ENCODE data around the gene SZT2.

SZT2 gene

DNA sequence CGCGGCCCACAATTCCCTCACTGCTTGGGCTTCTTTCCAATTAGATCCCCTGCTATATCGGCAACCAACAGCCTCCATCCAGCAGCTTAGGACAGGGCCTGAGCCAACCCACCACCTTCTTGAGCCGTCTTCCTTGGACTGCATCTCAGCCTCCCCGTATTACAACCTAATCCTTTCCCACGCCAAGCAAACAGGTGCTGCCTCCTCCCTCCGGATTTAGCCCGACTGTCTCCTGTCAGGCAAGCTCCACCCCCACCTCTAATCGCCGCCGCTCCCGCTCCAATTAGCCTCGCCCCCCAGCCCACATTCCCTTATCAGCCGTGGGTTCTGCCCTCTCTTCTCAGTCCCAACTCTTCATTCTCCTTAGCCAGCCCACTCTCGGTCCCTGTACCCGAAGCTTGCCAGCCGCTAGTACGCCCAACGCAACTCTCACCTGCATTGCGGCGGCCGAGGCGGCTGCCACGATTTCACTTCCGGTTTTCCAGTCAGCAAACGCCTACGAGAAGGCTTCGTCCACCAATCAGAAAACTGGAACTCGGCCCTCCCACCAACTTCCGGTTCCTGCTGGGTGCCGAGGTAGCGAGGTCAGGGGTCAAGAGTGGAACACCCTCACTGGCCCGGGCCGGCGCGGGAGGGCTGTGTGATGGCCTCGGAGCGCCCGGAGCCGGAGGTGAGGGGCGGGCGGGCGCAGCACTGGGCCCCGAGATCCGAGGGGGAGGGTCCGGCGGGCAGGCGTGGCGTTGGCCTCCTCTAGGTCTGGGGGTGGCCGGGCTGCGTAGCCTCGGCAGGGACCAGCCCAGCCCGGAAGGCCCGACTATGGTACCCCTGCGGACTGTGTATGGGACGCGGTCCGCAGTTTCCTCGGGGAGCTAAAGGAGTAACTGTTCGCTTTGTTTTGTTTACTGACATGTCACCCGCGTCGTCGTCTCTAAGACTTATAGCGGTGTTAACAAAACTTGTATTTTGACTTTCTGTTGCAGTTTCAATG is at the start of gene SZT2, which contains the start of gene MED8:
TSS of gene SZT2 (plus strand) at position 574 of the 988 bp plus-strand sequence. CDS start at position 644, 70 bp downstream.
TSS of gene MED8 (minus strand) at position 475 of the 988 bp plus-strand sequence. CDS start at position 439, 36 bp downstream.
- Histone ChIP-seq H3K4me3 (ENCODE audit: low read length) (peak within 1 kb of the TSS; percentile 99), H3K9me3 (ENCODE audit: insufficient read depth, low read depth, low read length) (no peaks in the 10 kb centered on the region), H3K4me1 (ENCODE audit: insufficient read depth, low read length) (peaks cover 7% of the 10 kb centered on the region; the same call in 1 of the 2 replicates), H3K9ac (ENCODE audit: low read depth, low read length) (peak within 1 kb of the TSS; percentile 90), H3K27me3 (ENCODE audit: insufficient read depth, low read length) (no peaks in the 10 kb centered on the region), H3K36me3 (ENCODE audit: insufficient read depth, low read depth, low read length) (peaks cover 33% of the 10 kb centered on the region), H3K27ac (ENCODE audit: low read length) (peak within 1 kb of the TSS; percentile 55)

DNA sequence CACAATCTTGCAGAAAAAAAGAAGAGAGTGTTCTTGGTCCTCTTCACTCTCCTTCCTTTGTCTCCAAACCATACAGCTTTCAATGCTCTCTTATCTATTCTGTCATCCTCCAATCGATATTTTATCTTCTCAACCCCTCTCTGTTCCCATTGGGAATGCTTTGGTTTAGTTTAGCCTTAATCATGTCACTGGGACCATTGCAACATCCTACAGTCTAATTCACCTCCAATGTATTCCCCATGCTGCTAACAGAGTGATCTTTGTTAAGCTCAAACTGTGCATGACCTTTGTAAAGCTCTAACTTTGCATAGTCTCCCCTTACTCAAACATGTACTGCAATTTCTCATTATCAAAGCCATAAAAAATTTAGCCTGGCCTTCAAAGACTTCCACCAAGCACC is 49.1 kb upstream of the SZT2 start:
- Histone ChIP-seq H3K27me3 (ENCODE audit: insufficient read depth, low read length) (no peaks in the 10 kb centered on the region), H3K9me3 (ENCODE audit: insufficient read depth, low read depth, low read length) (no peaks in the 10 kb centered on the region), H3K36me3 (ENCODE audit: insufficient read depth, low read depth, low read length) (no peaks in the 10 kb centered on the region), H3K4me3 (ENCODE audit: low read length) (no peak overlapping the region), H3K9ac (ENCODE audit: low read depth, low read length) (no peak overlapping the region), H3K27ac (ENCODE audit: low read length) (no peak overlapping the region), H3K4me1 (ENCODE audit: insufficient read depth, low read length) (no peaks in the 10 kb centered on the region)

GRCh38 chr1:43344267-43344850 is 45.3 kb upstream of the SZT2 start:
- Histone ChIP-seq H3K4me1 (ENCODE audit: insufficient read depth, low read length) (peaks cover 5% of the 10 kb centered on the region; the same call in 1 of the 2 replicates), H3K9ac (ENCODE audit: low read depth, low read length) (no peak overlapping the region), H3K27ac (ENCODE audit: low read length) (no peak overlapping the region), H3K27me3 (ENCODE audit: insufficient read depth, low read length) (peaks cover 20% of the 10 kb centered on the region), H3K9me3 (ENCODE audit: insufficient read depth, low read depth, low read length) (no peaks in the 10 kb centered on the region), H3K4me3 (ENCODE audit: low read length) (no peak overlapping the region), H3K36me3 (ENCODE audit: insufficient read depth, low read depth, low read length) (no peaks in the 10 kb centered on the region)

DNA sequence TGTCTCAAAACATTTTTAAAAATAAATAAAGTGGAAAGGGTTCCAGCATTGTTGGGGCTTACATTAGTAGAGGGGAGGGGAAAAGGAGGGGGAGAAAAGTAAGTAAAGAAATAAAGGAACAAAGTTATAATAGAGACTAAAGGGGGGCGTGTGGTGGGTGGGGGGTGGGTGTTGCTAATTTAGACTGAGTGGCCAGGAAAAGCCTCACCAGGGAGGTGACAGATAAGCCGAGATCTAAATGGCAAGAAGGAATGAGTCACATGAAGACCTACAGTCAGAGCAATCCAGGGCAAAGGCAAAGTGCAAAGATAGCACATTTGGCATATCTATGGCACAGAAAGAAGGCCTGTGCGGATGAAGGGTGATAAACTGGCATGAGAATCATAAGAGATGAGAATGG is 44.6 kb upstream of the SZT2 start:
- Histone ChIP-seq H3K27ac (ENCODE audit: low read length) (no peak overlapping the region), H3K27me3 (ENCODE audit: insufficient read depth, low read length) (peaks cover 20% of the 10 kb centered on the region), H3K4me1 (ENCODE audit: insufficient read depth, low read length) (peaks cover 11% of the 10 kb centered on the region; the same call in 1 of the 2 replicates), H3K9me3 (ENCODE audit: insufficient read depth, low read depth, low read length) (no peaks in the 10 kb centered on the region), H3K4me3 (ENCODE audit: low read length) (no peak overlapping the region), H3K36me3 (ENCODE audit: insufficient read depth, low read depth, low read length) (no peaks in the 10 kb centered on the region), H3K9ac (ENCODE audit: low read depth, low read length) (no peak overlapping the region)

GRCh38 chr1:43346636-43347035 is 43.1 kb upstream of the SZT2 start:
- Histone ChIP-seq H3K27ac (ENCODE audit: low read length) (no peak overlapping the region), H3K9ac (ENCODE audit: low read depth, low read length) (no peak overlapping the region), H3K4me1 (ENCODE audit: insufficient read depth, low read length) (peaks cover 14% of the 10 kb centered on the region; the same call in 1 of the 2 replicates), H3K27me3 (ENCODE audit: insufficient read depth, low read length) (peaks cover 20% of the 10 kb centered on the region), H3K4me3 (ENCODE audit: low read length) (no peak overlapping the region), H3K36me3 (ENCODE audit: insufficient read depth, low read depth, low read length) (no peaks in the 10 kb centered on the region), H3K9me3 (ENCODE audit: insufficient read depth, low read depth, low read length) (no peaks in the 10 kb centered on the region)

DNA sequence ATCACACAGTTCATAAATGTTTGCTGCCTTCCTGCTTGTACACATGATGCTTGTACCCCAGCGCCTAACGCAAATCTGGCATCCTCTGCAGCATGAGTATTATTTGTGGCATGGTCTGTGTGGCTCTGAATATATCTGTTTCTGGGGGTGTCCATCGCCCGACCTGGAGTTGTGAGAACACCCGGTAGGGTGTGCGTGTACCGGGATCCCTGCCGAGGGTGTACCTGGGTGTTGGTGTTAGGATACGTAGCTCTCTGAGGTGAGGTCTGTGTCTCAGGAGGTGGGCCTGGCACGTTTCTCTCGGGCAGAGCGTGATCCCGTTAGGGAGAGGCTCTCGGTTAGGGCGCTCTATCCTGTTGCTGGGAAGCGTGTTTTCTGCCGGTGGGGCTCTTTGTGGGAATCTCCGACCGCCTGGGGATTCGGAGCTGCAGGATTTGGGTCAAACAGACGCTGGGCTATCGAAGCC is 41.3 kb upstream of the SZT2 start:
- Histone ChIP-seq H3K27me3 (ENCODE audit: insufficient read depth, low read length) (peaks cover 20% of the 10 kb centered on the region), H3K27ac (ENCODE audit: low read length) (no peak overlapping the region), H3K36me3 (ENCODE audit: insufficient read depth, low read depth, low read length) (no peaks in the 10 kb centered on the region), H3K9ac (ENCODE audit: low read depth, low read length) (peak overlapping the region; percentile 87), H3K4me3 (ENCODE audit: low read length) (peak overlapping the region; percentile 87), H3K4me1 (ENCODE audit: insufficient read depth, low read length) (peaks cover 14% of the 10 kb centered on the region; the same call in 1 of the 2 replicates), H3K9me3 (ENCODE audit: insufficient read depth, low read depth, low read length) (no peaks in the 10 kb centered on the region)

DNA sequence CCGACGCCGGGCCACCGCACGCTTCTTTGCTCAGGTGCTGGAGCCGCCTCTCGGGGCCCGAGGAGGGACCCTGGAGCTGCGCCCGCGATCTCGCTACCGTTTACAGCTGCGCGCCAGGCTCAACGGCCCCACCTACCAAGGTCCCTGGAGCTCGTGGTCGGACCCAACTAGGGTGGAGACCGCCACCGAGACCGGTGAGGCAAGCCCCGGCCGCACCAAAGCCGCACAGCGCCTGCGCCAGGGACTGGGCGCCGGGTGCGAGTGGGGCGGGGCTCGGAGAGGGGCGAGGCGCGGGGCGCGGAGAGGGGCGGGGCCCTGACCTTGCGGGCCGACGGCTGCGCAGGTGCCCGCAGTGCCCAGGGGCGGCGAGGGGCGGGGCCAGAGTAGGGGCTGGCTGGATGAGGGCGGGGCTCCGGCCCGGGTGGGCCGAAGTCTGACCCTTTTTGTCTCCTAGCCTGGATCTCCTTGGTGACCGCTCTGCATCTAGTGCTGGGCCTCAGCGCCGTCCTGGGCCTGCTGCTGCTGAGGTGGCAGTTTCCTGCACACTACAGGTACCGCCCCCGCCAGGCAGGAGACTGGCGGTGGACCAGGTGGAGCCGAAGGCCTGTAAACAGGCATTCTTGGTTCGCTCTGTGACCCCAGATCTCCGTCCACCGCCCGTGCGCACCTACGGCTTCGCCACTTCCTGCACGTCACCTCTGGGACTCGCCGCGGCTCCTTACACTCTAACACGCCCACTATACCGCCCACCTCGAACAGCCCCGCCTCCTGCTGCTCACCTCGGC is 40.7 kb upstream of the SZT2 start:
- Histone ChIP-seq H3K9me3 (ENCODE audit: insufficient read depth, low read depth, low read length) (no peaks in the 10 kb centered on the region), H3K9ac (ENCODE audit: low read depth, low read length) (peak overlapping the region; percentile 87), H3K27me3 (ENCODE audit: insufficient read depth, low read length) (peaks cover 20% of the 10 kb centered on the region), H3K4me1 (ENCODE audit: insufficient read depth, low read length) (peaks cover 14% of the 10 kb centered on the region; the same call in 1 of the 2 replicates), H3K27ac (ENCODE audit: low read length) (peak overlapping the region; percentile 85), H3K4me3 (ENCODE audit: low read length) (peak overlapping the region; percentile 87), H3K36me3 (ENCODE audit: insufficient read depth, low read depth, low read length) (no peaks in the 10 kb centered on the region)

- H3K27ac ChIP-seq (ENCODE audit: low read length): peak overlapping the region; percentile 85
- no peaks in the 10 kb centered on the region for H3K36me3 ChIP-seq (ENCODE audit: insufficient read depth, low read depth, low read length)
- H3K4me3 ChIP-seq (ENCODE audit: low read length): peak overlapping the region; percentile 87
- peaks cover 14% of the 10 kb centered on the region; the same call in 1 of the 2 replicates for H3K4me1 ChIP-seq (ENCODE audit: insufficient read depth, low read length)
- peak overlapping the region; percentile 78 for H3K9ac ChIP-seq (ENCODE audit: low read depth, low read length)
- no peaks in the 10 kb centered on the region for H3K9me3 ChIP-seq (ENCODE audit: insufficient read depth, low read depth, low read length)
- peaks cover 20% of the 10 kb centered on the region for H3K27me3 ChIP-seq (ENCODE audit: insufficient read depth, low read length)
Measured at GRCh38 chr1:43349594-43350306, 39.9 kb upstream of the SZT2 start.

- Histone ChIP-seq H3K4me3 (ENCODE audit: low read length) (no peak overlapping the region), H3K27ac (ENCODE audit: low read length) (no peak overlapping the region), H3K27me3 (ENCODE audit: insufficient read depth, low read length) (peaks cover 20% of the 10 kb centered on the region), H3K9ac (ENCODE audit: low read depth, low read length) (no peak overlapping the region), H3K36me3 (ENCODE audit: insufficient read depth, low read depth, low read length) (no peaks in the 10 kb centered on the region), H3K9me3 (ENCODE audit: insufficient read depth, low read depth, low read length) (no peaks in the 10 kb centered on the region), H3K4me1 (ENCODE audit: insufficient read depth, low read length) (peaks cover 14% of the 10 kb centered on the region; the same call in 1 of the 2 replicates)
Measured at GRCh38 chr1:43350976-43351375, 38.7 kb upstream of the SZT2 start.

DNA sequence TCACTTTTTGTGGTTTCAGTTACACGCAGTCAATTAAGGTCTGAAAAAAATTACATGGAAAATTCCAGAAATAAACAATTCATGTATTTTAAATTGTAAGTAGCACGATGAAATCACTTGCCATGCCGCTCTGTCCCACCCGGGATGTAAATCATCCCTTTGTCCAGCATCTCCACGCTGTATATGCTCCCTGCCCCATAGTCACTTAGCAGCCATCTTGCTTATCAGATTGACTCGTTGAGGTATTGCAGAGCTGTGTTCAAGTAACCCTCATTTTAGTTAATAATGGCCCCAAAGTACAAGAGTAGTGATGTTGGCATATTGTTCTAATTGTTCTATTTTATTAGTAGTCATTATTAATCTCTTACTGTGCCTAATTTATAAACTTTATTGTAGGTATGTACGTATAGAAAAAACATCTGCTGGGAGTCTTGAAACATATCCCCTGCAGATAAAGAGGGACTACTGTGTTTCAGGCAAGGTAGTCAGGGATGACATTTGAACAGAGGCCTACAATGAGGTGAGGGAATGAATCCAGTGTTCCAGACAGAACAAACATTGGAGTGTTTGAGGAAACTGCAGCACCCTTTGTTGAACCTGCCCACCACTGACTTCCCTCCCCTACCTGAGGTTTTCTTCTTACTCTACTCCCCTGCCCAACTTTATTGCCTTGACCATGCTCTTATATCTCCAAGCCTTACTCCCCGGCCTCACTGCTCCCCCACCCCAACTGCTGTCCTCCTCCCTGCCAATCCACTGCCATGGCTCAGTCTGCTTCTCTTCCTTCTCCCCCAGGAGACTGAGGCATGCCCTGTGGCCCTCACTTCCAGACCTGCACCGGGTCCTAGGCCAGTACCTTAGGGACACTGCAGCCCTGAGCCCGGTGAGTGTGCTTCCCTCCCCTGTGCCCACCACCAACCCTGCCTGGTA is 38.0 kb upstream of the SZT2 start:
- Histone ChIP-seq H3K27me3 (ENCODE audit: insufficient read depth, low read length) (peaks cover 18% of the 10 kb centered on the region), H3K36me3 (ENCODE audit: insufficient read depth, low read depth, low read length) (no peaks in the 10 kb centered on the region), H3K4me1 (ENCODE audit: insufficient read depth, low read length) (peaks cover 14% of the 10 kb centered on the region; the same call in 1 of the 2 replicates), H3K27ac (ENCODE audit: low read length) (no peak overlapping the region), H3K9ac (ENCODE audit: low read depth, low read length) (no peak overlapping the region), H3K9me3 (ENCODE audit: insufficient read depth, low read depth, low read length) (no peaks in the 10 kb centered on the region), H3K4me3 (ENCODE audit: low read length) (no peak overlapping the region)

Measured in iPS-20b (cell line).